GM04503 (cell line): ENCODE data around the gene SGSM2.

Experiments used
- DNase-seq: peaks from one replicate; pipeline ENCODE4 v3.0.0-alpha.2; 2012; ENCODE audit warnings: low read depth

The SGSM2 gene

GRCh38 chr17:2368359-2368758 lies 31.1 kb downstream of the SGSM2 start:
- DNase-seq: no peak

DNA sequence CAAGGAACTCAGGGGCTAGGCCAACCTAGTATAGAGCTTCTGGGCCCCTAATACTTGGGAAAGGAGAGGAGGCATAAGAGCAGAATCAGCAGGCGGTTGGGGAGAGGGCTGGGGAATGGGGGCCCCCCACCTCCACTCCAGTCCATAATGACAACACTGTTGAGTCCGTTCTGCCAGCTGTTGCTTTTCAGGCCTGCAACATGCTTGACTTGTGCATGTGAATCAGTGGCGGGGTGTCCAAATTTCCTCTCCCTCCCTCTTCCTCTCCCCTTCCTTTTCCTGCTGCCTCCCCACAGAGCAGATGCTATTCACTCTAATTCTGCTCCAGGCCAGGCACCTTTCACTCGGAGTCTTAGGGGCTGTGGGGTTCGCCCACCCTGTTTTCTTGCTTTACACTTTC lies 31.7 kb downstream of the SGSM2 start:
- DNase-seq: no peak

- DNase-seq: no peak
Measured at GRCh38 chr17:2369551-2370210, 32.4 kb downstream of the SGSM2 start.

- no peak for DNase-seq
Measured at GRCh38 chr17:2370211-2370589, 32.9 kb downstream of the SGSM2 start.

DNA sequence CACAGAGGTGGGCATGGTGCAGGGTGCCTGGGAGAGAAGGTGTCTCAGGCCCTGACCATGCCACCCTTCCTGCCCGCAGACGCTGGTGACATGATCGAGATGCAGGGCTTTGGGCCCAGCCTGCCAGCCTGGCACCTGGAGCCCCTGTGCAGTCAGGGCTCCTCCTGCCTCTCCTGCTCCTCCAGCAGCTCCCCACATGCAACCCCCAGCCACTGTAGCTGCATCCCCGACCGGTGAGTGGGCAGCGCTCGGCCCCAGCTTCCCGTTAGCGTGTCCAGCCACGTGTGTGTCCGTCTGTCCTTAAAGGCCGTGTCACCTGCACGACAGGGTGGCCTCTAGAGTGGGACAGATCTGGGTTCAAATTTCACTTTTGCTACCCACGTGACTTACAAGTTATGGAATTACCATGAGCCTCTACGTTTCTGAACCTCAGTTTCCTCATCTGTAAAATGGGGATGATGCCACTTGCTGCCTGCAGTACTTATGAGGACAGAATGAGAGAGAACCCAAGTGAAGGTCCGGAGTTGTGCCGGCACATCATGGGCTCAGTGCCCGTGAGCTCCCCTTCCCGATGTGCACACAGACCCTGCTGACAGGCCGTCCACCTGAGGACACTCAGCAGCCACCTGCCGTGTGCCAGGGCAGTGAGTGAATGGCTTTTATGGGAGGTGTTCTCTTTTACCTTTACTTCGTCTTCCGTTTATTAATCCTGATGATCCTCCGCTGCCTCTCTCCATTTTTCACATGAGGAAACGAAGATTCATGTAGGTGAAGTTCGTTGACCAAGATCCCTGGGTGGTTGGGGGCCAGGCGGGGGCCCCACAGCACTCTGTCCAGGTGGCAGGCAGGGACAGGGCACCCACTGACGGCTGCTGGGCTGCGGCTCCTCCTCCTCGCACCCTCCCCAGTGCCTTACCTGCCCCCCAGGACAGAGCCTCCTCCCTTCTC lies 34.2 kb downstream of the SGSM2 start:
- no peak for DNase-seq

GRCh38 chr17:2372180-2372579 lies 34.9 kb downstream of the SGSM2 start:
- DNase-seq: no peak

- no peak for DNase-seq
Measured at GRCh38 chr17:2372681-2373080, 35.4 kb downstream of the SGSM2 start.

DNA sequence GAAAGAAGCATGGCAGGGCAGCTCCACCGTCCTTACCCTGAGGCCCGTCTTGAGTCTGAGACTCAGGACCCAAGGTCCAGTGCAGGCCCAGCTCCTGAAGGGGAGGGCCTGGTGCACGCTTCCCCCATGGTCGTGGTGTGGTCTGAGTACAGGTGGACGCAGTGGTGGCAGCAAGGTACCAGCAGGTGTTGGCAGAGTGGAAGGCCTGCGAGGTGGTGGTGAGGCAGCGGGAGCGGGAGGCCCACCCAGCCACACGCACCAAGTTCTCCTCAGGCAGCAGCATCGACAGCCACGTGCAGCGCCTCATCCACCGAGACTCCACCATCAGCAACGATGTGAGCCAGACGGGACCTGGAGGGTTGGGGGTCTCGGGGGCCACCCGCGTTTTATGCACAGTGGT lies 35.9 kb downstream of the SGSM2 start:
- DNase-seq: no peak

GRCh38 chr17:2374549-2375285 lies 37.4 kb downstream of the SGSM2 start:
- no peak for DNase-seq

DNA sequence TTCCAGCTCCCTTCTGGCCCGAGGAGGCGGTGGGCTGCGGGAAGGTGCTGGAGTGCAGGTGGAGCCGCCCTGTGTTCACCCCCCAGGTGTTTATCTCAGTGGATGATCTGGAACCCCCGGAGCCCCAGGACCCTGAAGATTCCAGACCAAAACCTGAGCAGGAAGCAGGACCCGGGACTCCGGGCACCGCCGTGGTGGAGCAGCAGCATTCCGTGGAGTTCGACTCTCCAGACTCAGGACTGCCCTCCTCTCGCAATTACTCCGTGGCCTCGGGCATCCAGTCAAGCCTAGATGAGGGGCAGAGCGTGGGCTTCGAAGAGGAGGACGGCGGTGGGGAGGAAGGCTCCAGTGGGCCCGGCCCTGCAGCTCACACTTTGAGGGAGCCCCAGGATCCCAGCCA lies 38.1 kb downstream of the SGSM2 start:
- DNase-seq: no peak

DNA sequence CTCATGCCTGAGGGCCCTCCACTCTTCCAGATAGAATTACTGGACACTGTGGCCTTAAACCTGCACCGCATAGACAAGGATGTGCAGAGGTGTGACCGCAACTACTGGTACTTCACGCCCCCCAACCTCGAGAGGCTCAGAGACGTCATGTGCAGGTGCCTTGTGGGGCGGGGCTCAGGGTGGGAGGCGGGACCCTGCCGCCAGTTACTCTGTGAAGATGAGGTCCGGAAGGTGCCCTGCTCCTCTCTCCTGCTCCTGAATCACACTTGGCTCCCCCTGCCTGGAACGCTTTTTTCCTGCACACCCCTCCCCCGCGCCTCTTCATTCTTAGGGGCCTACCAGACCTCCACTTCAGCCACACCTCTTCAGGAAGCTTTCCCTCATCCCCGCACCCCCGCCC lies 38.8 kb downstream of the SGSM2 start:
- no peak for DNase-seq

GRCh38 chr17:2377659-2378058 lies 40.4 kb downstream of the SGSM2 start:
- no peak for DNase-seq

DNA sequence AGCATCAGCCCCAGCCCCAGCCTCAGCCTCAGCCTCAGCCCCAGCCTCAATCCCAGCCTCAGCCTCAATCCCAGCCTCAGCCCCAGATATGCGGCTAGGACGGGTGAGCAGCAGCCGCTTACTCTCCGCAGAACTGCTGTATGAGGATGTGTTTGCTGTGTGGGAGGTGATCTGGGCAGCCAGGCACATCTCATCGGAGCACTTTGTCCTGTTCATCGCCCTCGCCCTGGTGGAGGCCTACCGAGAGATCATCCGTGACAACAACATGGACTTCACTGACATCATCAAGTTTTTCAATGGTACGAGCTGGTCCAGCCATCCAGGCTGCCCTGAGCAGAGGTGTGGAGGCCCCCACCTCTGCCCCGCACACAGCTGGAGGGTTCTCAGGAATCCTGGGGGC lies 41.6 kb downstream of the SGSM2 start:
- DNase-seq: no peak

- DNase-seq: no peak
Measured at GRCh38 chr17:2379489-2380225, 42.4 kb downstream of the SGSM2 start.

- no peak for DNase-seq
Measured at GRCh38 chr17:2380226-2380922, 43.1 kb downstream of the SGSM2 start.

- DNase-seq: no peak
Measured at GRCh38 chr17:2380950-2381649, 43.8 kb downstream of the SGSM2 start.

- no peak for DNase-seq
Measured at GRCh38 chr17:2383628-2384167, 46.4 kb downstream of the SGSM2 start.

- DNase-seq: no peak
Measured at GRCh38 chr17:2384439-2385127, 47.3 kb downstream of the SGSM2 start.

- no peak for DNase-seq
Measured at GRCh38 chr17:2385240-2386210, 48.2 kb downstream of the SGSM2 start.
